Loucy (cell line): Measurements from ENCODE around the gene ARAP3.

ENCODE experiments used
- CTCF ChIP-seq: fragments of 200-600 bp; sonication (generic); conservative IDR thresholded peaks from 2 replicates; pipeline ENCODE4 v1.5.1; 2014; ENCODE audit warnings: mild to moderate bottlenecking, antibody characterized with exemption, low read length
- EZH2phosphoT487 ChIP-seq: fragments of 200-600 bp; IDR thresholded peaks from 2 replicates; pipeline ENCODE4 v1.6.1; 2018; ENCODE audit warnings: antibody characterized with exemption, mild to moderate bottlenecking, moderate library complexity, borderline replicate concordance

- TF ChIP-seq CTCF (no peak), EZH2phosphoT487 (no peak)
These were observed 27.8 kb upstream of the ARAP3 start for GRCh38 chr5:141709699-141710267.
